Measurements from ENCODE around the gene FAM240A.

- TF ChIP-seq, protein P1, sequence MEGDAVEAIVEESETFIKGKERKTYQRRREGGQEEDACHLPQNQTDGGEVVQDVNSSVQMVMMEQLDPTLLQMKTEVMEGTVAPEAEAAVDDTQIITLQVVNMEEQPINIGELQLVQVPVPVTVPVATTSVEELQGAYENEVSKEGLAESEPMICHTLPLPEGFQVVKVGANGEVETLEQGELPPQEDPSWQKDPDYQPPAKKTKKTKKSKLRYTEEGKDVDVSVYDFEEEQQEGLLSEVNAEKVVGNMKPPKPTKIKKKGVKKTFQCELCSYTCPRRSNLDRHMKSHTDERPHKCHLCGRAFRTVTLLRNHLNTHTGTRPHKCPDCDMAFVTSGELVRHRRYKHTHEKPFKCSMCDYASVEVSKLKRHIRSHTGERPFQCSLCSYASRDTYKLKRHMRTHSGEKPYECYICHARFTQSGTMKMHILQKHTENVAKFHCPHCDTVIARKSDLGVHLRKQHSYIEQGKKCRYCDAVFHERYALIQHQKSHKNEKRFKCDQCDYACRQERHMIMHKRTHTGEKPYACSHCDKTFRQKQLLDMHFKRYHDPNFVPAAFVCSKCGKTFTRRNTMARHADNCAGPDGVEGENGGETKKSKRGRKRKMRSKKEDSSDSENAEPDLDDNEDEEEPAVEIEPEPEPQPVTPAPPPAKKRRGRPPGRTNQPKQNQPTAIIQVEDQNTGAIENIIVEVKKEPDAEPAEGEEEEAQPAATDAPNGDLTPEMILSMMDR (IDR thresholded peaks at IDR 0.05): no peak
- TF ChIP-seq ZFX (IDR thresholded peaks at IDR 0.05; ENCODE audit: borderline replicate concordance): no peak
These were observed 52.1 kb downstream of the FAM240A start for GRCh38 chr3:46664188-46664970.
